Measurements from ENCODE around the gene FAM241B. TPM values are rescaled to one million over a fixed set of nuclear protein-coding genes. Genes with fewer than 3 reads are reported as not detected.
A peak's percentile ranks its signal among the peaks of the same experiment; 100 is the strongest.

Gene FAM241B
- polyA plus RNA-seq, 1 donor (not counting 4 experiments of a cell fraction or from before 2014, with no cell fraction given): 7.9 TPM

DNA sequence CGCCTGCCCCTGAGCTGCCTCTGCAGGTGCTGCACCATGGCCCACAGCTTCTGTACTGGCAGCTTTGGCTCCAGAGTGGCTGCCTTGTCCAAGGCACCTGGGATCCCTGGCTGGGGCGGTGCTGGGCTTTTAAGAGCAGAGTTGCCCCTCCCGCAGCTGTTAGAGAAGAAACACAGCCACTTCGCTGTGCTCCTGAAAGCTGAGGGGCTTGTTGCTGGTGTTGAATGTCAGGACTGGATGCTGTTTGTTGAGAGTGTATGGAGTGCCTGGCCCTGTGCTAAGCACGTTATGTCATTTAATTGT, 6.2 kb downstream of the FAM241B start:
- dilution Hi-C loops (cut with MboI; ENCODE audit: extremely low pct_ligation_motif_present, low sequenced_read_pairs): no loop called here
- Histone ChIP-seq H3K4me3 (ENCODE audit: control insufficient read depth in 2 of 3, extremely low read depth in 1 of 3, insufficient read depth in 2 of 3, low read depth in 1 of 3, low read length in 3 of 3) (no peak overlapping the region), H3K27ac (ENCODE audit: control insufficient read depth, insufficient read depth, low read length) (no peak overlapping the region), H3K9me3 (ENCODE audit: control insufficient read depth, low read depth, low read length) (no peaks in the 10 kb centered on the region), H3K27me3 (ENCODE audit: control insufficient read depth, extremely low read depth, insufficient read depth, low read length) (no peaks in the 10 kb centered on the region), H3K4me2 (ENCODE audit: control insufficient read depth, extremely low read depth, insufficient read depth, low read depth, low read length) (no peak overlapping the region), H3K9me1 (ENCODE audit: control insufficient read depth, extremely low read depth, insufficient read depth, low read length) (no peaks in the 10 kb centered on the region), H3K9ac (ENCODE audit: control insufficient read depth, extremely low read depth, insufficient read depth, low read length) (no peak overlapping the region), H3K4me1 (ENCODE audit: control insufficient read depth, extremely low read depth, insufficient read depth, low read length) (peaks cover 19% of the 10 kb centered on the region), H3K79me2 (ENCODE audit: control insufficient read depth, insufficient read depth, low read length) (no peaks in the 10 kb centered on the region), H3K36me3 (ENCODE audit: control insufficient read depth in 2 of 2, extremely low read depth in 1 of 2, insufficient read depth in 2 of 2, low read length in 2 of 2) (peaks cover 0 to 3% of the 10 kb centered on the region in 2 experiments), H4K20me1 (ENCODE audit: control insufficient read depth, extremely low read depth, insufficient read depth, low read length) (peaks cover 5% of the 10 kb centered on the region), H2AFZ (ENCODE audit: control insufficient read depth, low read length) (no peak overlapping the region)
- no peak for TF ChIP-seq EZH2 (IDR thresholded peaks at IDR 0.05; ENCODE audit: low read length)
- TF ChIP-seq, protein P1, sequence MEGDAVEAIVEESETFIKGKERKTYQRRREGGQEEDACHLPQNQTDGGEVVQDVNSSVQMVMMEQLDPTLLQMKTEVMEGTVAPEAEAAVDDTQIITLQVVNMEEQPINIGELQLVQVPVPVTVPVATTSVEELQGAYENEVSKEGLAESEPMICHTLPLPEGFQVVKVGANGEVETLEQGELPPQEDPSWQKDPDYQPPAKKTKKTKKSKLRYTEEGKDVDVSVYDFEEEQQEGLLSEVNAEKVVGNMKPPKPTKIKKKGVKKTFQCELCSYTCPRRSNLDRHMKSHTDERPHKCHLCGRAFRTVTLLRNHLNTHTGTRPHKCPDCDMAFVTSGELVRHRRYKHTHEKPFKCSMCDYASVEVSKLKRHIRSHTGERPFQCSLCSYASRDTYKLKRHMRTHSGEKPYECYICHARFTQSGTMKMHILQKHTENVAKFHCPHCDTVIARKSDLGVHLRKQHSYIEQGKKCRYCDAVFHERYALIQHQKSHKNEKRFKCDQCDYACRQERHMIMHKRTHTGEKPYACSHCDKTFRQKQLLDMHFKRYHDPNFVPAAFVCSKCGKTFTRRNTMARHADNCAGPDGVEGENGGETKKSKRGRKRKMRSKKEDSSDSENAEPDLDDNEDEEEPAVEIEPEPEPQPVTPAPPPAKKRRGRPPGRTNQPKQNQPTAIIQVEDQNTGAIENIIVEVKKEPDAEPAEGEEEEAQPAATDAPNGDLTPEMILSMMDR (optimal IDR thresholded peaks at IDR 0.05 in 1 of 3, IDR thresholded peaks at IDR 0.05 in 1 of 3, conservative IDR thresholded peaks at IDR 0.05 in 1 of 3; ENCODE audit: extremely low read depth in 1 of 3, insufficient read depth in 2 of 3, low read length in 3 of 3): no peak
- FAIRE-seq (no peak), DNase-seq (ENCODE audit: low read depth, low spot score) (no peak)

- Histone ChIP-seq H3K9ac (ENCODE audit: control insufficient read depth, extremely low read depth, insufficient read depth, low read length) (no peak overlapping the region), H4K20me1 (ENCODE audit: control insufficient read depth, extremely low read depth, insufficient read depth, low read length) (peaks cover 5% of the 10 kb centered on the region), H3K27ac (ENCODE audit: control insufficient read depth, insufficient read depth, low read length) (no peak overlapping the region), H3K27me3 (ENCODE audit: control insufficient read depth, extremely low read depth, insufficient read depth, low read length) (no peaks in the 10 kb centered on the region), H3K4me3 (ENCODE audit: control insufficient read depth in 2 of 3, extremely low read depth in 1 of 3, insufficient read depth in 2 of 3, low read depth in 1 of 3, low read length in 3 of 3) (no peak overlapping the region), H3K4me1 (ENCODE audit: control insufficient read depth, extremely low read depth, insufficient read depth, low read length) (peaks cover 26% of the 10 kb centered on the region), H3K79me2 (ENCODE audit: control insufficient read depth, insufficient read depth, low read length) (no peaks in the 10 kb centered on the region), H3K4me2 (ENCODE audit: control insufficient read depth, extremely low read depth, insufficient read depth, low read depth, low read length) (no peak overlapping the region), H3K9me1 (ENCODE audit: control insufficient read depth, extremely low read depth, insufficient read depth, low read length) (no peaks in the 10 kb centered on the region), H3K9me3 (ENCODE audit: control insufficient read depth, low read depth, low read length) (no peaks in the 10 kb centered on the region), H3K36me3 (ENCODE audit: control insufficient read depth in 2 of 2, extremely low read depth in 1 of 2, insufficient read depth in 2 of 2, low read length in 2 of 2) (peaks cover 0 to 3% of the 10 kb centered on the region in 2 experiments), H2AFZ (ENCODE audit: control insufficient read depth, low read length) (no peak overlapping the region)
- no peak for TF ChIP-seq EZH2 (IDR thresholded peaks at IDR 0.05; ENCODE audit: low read length)
- TF ChIP-seq, protein P1 (optimal IDR thresholded peaks at IDR 0.05 in 1 of 3, IDR thresholded peaks at IDR 0.05 in 1 of 3, conservative IDR thresholded peaks at IDR 0.05 in 1 of 3; ENCODE audit: extremely low read depth in 1 of 3, insufficient read depth in 2 of 3, low read length in 3 of 3): peak; percentile 48 to 79 (median 70)
- FAIRE-seq: no peak
- no peak for DNase-seq (ENCODE audit: low read depth, low spot score)
- dilution Hi-C loops (cut with MboI; ENCODE audit: extremely low pct_ligation_motif_present, low sequenced_read_pairs): no loop called here
Observed at GRCh38 chr10:69636626-69637605, 6.9 kb downstream of the FAM241B start.
